C4-2B (cell line): Measurements from ENCODE around the gene CDKAL1.

Experiments used
- ZFX ChIP-seq: fragments of 450-650 bp; IDR thresholded peaks from 2 replicates; pipeline ENCODE4 v1.6.1; 2017
- TF ChIP-seq, protein P1 (sequence below): fragments of 450-650 bp; conservative IDR thresholded peaks from 2 replicates; pipeline ENCODE4 v1.5.1; 2017; ENCODE audit warnings: mild to moderate bottlenecking

DNA sequence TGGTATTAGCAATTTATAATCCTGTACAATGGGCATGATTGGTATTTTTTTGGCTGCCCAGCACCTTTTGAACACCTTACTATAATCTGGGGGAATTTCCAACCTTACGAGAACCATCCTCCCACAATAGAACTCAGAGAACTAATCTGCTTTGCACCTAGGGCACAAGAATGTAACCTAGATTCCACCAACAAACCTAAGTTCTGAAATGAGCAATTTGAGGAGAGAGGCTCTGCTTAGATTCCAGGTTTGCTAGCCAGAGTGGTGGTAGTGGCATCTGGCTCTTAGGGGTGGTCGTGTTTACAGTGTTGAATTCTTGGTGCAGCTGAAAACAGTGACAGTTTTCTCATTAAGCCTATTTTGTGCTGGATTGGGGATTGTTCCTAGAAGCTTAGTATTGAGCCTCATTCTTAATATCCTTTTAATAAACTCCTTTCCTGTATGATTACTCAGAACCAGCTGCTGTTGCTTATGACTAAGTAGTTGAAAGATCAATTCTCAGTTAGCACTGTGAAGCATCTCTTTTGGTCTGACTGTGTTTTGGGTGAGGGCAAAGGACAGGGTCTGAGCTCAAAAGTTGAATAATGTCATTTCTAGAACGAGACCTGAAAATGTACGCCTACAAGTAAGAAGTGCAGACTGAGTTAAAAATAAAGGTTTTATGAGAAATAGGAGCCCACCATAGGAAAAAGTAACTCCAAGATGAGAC is 385.6 kb downstream of the CDKAL1 start:
- TF ChIP-seq, protein P1, sequence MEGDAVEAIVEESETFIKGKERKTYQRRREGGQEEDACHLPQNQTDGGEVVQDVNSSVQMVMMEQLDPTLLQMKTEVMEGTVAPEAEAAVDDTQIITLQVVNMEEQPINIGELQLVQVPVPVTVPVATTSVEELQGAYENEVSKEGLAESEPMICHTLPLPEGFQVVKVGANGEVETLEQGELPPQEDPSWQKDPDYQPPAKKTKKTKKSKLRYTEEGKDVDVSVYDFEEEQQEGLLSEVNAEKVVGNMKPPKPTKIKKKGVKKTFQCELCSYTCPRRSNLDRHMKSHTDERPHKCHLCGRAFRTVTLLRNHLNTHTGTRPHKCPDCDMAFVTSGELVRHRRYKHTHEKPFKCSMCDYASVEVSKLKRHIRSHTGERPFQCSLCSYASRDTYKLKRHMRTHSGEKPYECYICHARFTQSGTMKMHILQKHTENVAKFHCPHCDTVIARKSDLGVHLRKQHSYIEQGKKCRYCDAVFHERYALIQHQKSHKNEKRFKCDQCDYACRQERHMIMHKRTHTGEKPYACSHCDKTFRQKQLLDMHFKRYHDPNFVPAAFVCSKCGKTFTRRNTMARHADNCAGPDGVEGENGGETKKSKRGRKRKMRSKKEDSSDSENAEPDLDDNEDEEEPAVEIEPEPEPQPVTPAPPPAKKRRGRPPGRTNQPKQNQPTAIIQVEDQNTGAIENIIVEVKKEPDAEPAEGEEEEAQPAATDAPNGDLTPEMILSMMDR = no peak
- TF ChIP-seq ZFX = no peak
